ENCODE results near the gene HAL. TPM values are rescaled to one million over a fixed set of nuclear protein-coding genes. Genes with fewer than 3 reads are reported as not detected.

Gene HAL
- total RNA-seq, 1 experiment from 2014 or later: 1.8 TPM

GRCh38 chr12:96025518-96025917, 29.4 kb upstream of the HAL start:
- H2AFZ ChIP-seq (ENCODE audit: low read depth, low read length, poor library complexity, severe bottlenecking): no peak overlapping the region

More at GRCh38 chr12:96025518-96025917, 29.4 kb upstream of the HAL start:
- CTCF ChIA-PET: no interaction called here
- no TSS peak for BruUV-seq (replicated peaks)
- H3K4me2 ChIP-seq (ENCODE audit: low read length): no peak overlapping the region
- no peaks in the 10 kb centered on the region for H4K20me1 ChIP-seq (ENCODE audit: insufficient read depth)
- no peak for TF ChIP-seq EZH2 (IDR thresholded peaks at IDR 0.05)
- TF ChIP-seq YY1 (IDR thresholded peaks at IDR 0.05; ENCODE audit: extremely low read depth, insufficient replicate concordance, low read depth, low read length): no peak
- TF ChIP-seq RAD21 (IDR thresholded peaks at IDR 0.05; ENCODE audit: low read depth): no peak
- TF ChIP-seq, protein P1, sequence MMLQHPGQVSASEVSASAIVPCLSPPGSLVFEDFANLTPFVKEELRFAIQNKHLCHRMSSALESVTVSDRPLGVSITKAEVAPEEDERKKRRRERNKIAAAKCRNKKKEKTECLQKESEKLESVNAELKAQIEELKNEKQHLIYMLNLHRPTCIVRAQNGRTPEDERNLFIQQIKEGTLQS (IDR thresholded peaks at IDR 0.05): no peak
- no peak for TF ChIP-seq FOSL1 (IDR thresholded peaks at IDR 0.05; ENCODE audit: low read depth)
- no peak for TF ChIP-seq ZNF274 (IDR thresholded peaks at IDR 0.05; ENCODE audit: low read depth, low read length)
- TF ChIP-seq MAX (IDR thresholded peaks at IDR 0.05): no peak
- no peak for TF ChIP-seq SP1 (IDR thresholded peaks at IDR 0.05; ENCODE audit: low read depth)
- TF ChIP-seq ZBTB33 (IDR thresholded peaks at IDR 0.05; ENCODE audit: extremely low read depth, insufficient replicate concordance, low read length): no peak
- TF ChIP-seq JUND (IDR thresholded peaks at IDR 0.05): no peak
- TF ChIP-seq, protein P2, sequence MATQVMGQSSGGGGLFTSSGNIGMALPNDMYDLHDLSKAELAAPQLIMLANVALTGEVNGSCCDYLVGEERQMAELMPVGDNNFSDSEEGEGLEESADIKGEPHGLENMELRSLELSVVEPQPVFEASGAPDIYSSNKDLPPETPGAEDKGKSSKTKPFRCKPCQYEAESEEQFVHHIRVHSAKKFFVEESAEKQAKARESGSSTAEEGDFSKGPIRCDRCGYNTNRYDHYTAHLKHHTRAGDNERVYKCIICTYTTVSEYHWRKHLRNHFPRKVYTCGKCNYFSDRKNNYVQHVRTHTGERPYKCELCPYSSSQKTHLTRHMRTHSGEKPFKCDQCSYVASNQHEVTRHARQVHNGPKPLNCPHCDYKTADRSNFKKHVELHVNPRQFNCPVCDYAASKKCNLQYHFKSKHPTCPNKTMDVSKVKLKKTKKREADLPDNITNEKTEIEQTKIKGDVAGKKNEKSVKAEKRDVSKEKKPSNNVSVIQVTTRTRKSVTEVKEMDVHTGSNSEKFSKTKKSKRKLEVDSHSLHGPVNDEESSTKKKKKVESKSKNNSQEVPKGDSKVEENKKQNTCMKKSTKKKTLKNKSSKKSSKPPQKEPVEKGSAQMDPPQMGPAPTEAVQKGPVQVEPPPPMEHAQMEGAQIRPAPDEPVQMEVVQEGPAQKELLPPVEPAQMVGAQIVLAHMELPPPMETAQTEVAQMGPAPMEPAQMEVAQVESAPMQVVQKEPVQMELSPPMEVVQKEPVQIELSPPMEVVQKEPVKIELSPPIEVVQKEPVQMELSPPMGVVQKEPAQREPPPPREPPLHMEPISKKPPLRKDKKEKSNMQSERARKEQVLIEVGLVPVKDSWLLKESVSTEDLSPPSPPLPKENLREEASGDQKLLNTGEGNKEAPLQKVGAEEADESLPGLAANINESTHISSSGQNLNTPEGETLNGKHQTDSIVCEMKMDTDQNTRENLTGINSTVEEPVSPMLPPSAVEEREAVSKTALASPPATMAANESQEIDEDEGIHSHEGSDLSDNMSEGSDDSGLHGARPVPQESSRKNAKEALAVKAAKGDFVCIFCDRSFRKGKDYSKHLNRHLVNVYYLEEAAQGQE (IDR thresholded peaks at IDR 0.05; ENCODE audit: low read depth): no peak
- TF ChIP-seq POLR2A (IDR thresholded peaks at IDR 0.05; ENCODE audit: borderline replicate concordance, extremely low read depth, insufficient read depth, insufficient read length): no peak
- TF ChIP-seq TCF7L2 (IDR thresholded peaks at IDR 0.05; ENCODE audit: borderline replicate concordance, extremely low read depth, insufficient read depth, insufficient read length): no peak
- TF ChIP-seq EZH2phosphoT487 (IDR thresholded peaks at IDR 0.05; ENCODE audit: borderline replicate concordance): no peak
- no peak for TF ChIP-seq POLR2AphosphoS5 (IDR thresholded peaks at IDR 0.05; ENCODE audit: low read depth, low read length)
- no peak for TF ChIP-seq CBX3 (IDR thresholded peaks at IDR 0.05; ENCODE audit: low read depth)
- TF ChIP-seq ZFX (IDR thresholded peaks at IDR 0.05): no peak
- TF ChIP-seq SRF (IDR thresholded peaks at IDR 0.05; ENCODE audit: low read depth): no peak
- TF ChIP-seq ELF1 (IDR thresholded peaks at IDR 0.05; ENCODE audit: borderline replicate concordance, low read depth): no peak
- H3K9me2 ChIP-seq (ENCODE audit: insufficient read depth): no peaks in the 10 kb centered on the region
- RAD21 ChIA-PET (ENCODE audit: low non-redundant PET in 1 of 2, low total read pairs in 2 of 2, uncharacterized antibody in 2 of 2, unreplicated experiment in 2 of 2): no interaction called here
- no peak for DNase-seq (ENCODE audit: low read depth, low spot score)
- no peak for ATAC-seq
- H3K4me1 ChIP-seq (ENCODE audit: control insufficient read depth in 1 of 2, insufficient read depth in 2 of 2, low read length in 2 of 2): no peaks in the 10 kb centered on the region
- no peaks in the 10 kb centered on the region for H3K9me3 ChIP-seq (ENCODE audit: control insufficient read depth in 1 of 2, insufficient read depth in 1 of 2, low read depth in 1 of 2, low read length in 2 of 2)
- no peak overlapping the region for H3K4me3 ChIP-seq (replicated peaks in 1 of 2; ENCODE audit: low read depth in 1 of 2, low read length in 2 of 2)
- no peak overlapping the region for H3K9ac ChIP-seq (ENCODE audit: low read length)
- H3K36me3 ChIP-seq (ENCODE audit: control insufficient read depth in 1 of 2, insufficient read depth in 2 of 2, low read length in 2 of 2): peaks cover 32 to 39% of the 10 kb centered on the region in 2 experiments; a peak in 3 of 4 replicates
- H3K27ac ChIP-seq (ENCODE audit: low read depth, low read length): no peak overlapping the region
- H3K79me2 ChIP-seq (ENCODE audit: insufficient read depth, low read length): peaks cover 9% of the 10 kb centered on the region; the same call in 1 of the 2 replicates
- H3K27me3 ChIP-seq (ENCODE audit: insufficient read depth, low read length): no peaks in the 10 kb centered on the region
- POLR2A ChIA-PET: no interaction called here
- intact Hi-C loops (cut with micrococcal nuclease): no loop called here
